HG03064 (cell line): ENCODE results near the gene BATF3.
"Not testable (repeated sequence)": the region's sequence is repeated elsewhere in the genome, so short reads cannot be mapped to it uniquely, and the experiment has no call there.

ENCODE experiments used
- ATAC-seq: cut with Tn5 transposase; IDR thresholded peaks from one replicate; pipeline ENCODE4 v1.9.1; 2021; ENCODE audit warnings: low read depth; ENCODE audit not compliant: unreplicated experiment

BATF3 gene

DNA sequence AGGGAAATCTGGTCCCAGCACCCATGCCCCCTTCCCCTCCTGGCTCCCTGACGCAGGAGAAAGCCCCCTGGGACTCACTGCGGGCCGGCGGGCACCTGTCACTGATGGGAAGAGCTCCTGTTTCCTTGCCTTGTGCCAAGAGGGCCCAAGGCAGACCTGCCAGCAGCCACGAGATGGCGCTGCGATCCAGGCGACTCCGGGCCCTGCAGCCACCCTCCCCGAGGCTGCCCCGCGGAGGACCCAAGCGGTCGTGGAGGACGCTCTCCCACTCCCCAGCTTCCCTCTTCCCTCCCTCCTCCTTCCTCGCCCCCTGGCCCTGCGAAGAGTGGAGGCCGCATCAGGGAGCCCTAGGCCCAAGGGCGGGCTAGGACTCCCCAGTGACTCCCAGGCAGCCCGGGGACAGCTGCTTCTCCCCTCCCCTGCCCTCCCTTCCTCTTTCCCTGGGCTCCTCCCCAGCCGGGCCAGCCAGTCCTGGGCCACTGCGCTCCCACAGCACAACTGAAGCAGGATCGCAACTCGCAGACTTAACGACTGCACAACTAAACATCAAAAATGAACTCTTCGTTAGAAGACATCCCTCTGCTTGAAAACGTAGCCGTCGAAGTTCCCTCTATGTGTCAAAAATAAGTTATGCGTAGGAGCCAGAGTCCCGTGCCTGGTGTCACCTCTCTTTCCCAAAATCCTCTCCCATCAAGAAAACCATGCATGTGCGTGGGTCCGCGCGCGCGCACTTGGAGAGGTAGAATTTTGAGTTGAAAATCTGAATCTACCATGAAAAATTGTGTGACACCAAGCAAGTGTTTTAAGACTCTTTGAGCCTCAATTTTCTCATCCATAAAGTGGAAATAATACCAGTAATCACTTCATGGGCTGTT, 34.2 kb downstream of the BATF3 start:
- peak; percentile 82 for ATAC-seq

DNA sequence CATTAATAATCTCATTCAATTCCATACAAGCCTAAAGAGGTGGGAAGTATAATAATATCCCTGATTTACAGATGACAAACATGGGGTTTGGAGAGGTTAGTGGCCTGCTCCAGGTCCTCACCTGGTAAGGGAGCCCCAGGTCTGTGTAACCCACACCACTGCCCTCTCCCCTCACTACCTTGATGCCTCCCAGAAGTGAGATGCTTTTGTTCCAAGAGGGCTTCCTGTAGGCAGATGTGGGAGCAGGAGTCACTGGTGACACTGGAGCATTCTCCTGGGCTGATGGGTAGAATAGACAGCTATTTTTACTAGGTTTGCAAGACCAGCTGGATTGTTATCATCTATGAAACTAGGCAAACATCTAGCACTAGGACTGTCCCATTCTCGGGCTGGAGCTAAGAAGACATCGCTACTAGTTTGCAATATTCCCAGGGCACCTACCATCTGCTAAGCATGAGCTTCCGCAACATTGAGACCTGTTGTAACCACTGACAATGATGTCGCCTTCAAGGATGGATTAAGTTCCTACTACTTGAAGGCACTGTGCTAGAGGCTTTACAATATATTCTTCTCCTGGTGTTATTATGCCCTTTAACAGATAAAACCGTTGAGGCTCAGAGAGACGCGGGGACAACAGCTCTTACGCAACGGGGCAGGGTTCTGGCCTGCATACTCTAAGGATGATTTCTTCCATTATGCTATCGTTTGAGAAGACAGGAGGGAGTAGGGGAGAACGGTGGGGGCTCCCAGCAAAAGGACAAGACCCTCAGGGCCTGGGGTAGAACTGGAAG, 35.0 kb downstream of the BATF3 start:
- ATAC-seq, result no peak

DNA sequence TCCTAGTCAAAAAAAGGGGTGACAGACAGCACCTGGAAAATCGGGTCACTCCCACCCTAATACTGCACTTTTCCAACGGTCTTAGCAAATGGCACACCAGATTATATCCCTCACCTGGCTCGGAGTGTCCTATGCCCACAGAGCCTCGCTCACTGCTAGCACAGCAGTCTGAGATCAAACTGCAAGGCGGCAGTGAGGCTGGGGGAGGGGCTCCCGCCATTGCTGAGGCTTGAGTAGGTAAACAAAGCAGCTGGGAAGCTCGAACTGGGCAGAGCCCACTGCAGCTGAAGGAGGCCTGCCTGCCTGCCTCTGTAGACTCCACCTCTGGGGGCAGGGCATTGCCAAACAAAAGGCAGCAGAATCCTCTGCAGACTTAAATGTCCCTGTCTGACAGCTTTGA, 41.4 kb downstream of the BATF3 start:
- not testable (repeated sequence) for ATAC-seq

DNA sequence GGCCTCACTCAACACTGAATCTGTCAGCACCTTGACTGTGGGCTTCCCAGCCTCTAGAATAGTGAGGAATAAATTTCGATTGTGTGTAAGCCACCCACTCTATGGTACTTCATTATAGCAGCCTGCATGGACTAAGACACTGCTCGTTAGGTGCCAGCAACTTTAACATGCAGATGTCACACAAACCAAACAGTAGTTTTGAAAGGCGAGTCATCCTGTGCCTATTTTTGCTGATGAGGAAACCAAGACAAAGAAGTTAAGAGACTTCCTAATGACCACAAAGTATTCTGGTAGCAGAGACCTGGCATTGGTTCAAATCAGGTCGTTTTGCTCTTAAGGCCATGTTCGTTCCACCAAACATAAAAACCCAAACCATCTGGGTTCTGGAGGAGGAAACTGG, 42.9 kb downstream of the BATF3 start:
- no peak for ATAC-seq

GRCh38 chr1:212655668-212656440, 43.8 kb downstream of the BATF3 start:
- no peak for ATAC-seq

DNA sequence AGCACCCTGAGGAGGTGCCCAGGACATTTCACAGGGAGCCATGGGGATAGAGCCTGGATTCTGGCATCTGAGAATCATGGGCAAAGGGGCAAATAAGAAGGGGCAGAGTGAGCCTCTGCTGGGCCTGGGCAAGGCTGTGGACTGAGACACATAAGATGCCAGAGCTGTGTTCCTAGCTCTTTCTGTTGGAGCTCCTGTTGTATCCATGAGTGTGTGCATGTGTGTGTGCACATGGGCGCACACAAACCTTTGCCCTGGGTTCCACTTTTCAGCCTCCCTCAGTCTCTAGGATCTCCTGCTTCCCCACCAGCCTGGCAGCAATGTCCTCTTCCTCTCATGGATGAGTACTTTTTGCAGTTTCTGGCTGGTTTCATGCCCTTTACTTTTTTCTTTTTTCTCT, 47.0 kb downstream of the BATF3 start:
- no peak for ATAC-seq

DNA sequence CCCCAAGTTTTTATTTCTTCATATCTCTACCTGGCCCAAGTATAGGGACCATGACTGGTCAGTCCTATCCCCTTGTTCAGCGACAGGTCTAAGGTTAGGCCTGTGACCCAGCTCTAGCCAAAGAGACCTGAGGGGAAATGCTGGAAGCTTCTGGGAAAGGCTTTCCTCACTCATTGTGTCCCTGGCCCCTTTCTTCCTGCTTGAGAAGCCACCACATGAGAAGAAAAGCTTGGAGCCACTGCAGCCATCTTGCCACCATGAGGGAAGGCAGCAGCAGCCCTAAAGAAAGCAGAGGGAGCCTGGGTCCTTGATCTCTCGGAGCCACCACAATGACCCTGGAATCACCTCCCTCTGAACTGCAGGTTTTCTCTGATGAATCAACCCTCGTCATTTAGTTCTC, 47.7 kb downstream of the BATF3 start:
- ATAC-seq, result no peak

DNA sequence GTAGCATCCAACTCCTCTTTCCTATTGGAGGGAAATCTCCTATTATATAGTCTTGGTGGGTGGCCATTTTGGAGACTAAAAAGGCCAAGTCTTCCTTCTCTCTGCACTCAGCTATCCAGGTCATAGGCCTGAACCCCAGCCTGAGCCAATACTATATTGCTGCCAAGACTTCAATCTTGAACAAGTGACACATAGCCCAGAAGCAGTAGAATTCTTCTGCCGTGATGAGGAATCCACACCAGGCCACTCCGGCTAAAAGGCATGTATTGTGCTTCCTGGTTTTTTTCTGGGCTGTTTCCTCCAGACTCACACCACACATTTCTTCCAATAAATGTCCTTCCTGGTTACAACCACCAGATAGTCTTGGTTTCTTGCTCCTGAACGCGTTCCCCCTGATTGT, 48.1 kb downstream of the BATF3 start:
- ATAC-seq, result no peak

- ATAC-seq, result no peak
Measured at GRCh38 chr1:212650228-212650627, 49.4 kb downstream of the BATF3 start.

GRCh38 chr1:212649020-212649419, 50.6 kb downstream of the BATF3 start:
- ATAC-seq, result no peak

GRCh38 chr1:212648431-212648830, 51.2 kb downstream of the BATF3 start:
- no peak for ATAC-seq

GRCh38 chr1:212647004-212647403, 52.6 kb downstream of the BATF3 start:
- ATAC-seq, result no peak

DNA sequence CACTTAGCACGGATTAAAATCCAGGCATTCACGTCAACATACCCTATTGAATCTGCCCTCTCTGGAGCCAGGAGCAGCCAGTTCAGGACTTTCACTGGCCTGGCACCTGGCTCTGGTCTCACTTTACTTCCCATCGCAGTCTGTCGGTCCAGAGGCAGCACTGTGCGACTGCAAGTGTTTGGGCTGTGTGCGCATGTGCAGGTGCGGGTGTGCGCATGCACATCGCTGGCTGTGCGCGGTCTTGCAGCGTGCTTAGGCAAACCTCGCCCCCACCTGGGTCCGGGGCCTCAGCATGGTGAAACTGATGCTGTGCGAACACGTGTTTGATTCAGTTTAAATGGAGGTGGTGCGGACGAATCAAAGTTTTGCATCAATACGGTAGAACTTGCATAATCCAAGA, 53.1 kb downstream of the BATF3 start:
- ATAC-seq, result no peak

DNA sequence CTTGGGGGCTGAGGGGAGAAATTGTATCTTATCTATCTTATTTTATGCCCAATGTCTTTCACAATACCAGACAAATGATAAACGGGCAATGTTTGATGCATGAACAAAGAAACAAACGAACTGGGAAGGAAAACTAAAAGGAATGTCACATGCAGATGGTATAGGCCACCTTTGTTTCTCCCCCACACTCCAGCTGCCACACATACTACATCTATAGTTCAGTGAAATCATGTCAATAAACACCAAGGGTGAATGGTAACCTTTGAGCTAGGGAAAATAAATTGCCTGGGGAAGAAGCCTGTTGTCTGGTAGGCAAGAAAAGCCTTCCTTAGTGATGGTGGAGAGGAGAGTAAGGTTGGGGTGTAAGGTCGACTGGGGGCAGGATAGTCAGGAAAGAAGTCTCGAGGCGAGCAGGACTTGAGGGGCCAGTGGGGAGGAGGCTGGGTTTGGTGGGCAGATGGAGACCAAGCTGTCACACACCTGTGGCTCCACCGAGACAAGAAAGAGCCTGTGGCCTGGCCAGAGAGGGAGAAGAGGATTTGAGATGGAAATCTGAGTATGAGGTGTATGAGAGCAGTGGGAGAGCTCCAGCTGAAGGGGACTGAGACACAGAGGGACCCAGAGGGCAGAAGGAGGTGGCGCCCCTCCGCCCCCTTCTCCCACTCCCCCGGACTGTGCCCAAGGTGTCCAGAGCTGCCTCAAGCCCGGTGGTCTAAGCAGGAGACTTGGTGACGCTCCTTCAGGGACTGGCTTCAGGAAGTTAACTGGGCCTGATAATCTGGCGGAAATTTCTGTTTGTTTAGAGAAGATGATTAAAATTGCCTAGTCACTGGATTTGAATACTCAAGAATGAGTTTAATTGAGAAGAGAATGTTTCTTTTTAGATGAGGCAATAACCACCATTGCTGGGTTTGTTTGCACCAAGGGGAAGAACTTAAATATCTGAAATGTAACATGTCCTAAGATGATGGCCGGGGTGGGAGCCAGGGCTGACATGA, 53.8 kb downstream of the BATF3 start:
- no peak for ATAC-seq

DNA sequence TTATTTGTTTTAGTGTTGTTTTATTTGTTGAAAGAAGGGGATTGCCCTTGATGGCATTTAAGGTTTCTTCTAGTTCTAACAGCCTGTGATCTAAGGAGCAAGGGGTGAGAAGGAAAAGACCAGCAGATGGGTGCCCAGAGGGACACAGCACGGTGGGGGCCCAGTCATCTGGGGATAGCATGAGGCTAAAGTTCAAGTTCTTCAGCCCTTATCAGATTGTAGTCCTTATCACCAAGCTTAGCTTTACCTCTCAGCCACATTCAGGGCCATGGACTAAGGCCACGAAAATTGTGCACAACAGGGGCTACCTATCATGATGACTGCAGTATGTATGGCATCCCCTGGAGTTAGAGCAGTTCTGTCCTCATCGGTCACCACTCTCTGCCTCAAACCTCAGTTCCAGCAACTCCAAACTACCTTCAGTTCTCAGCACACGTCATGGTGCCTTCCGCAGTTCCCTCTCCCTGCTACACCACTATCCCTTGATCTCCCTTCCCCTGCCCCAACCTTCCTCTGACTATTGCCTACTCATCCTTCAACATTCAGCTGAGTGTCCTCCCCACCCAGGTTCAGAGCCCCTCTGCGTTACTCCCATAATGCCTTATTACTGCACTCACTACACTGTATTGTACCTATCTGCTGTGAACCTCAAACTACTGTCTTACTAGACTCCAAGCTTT, 54.6 kb downstream of the BATF3 start:
- no peak for ATAC-seq

DNA sequence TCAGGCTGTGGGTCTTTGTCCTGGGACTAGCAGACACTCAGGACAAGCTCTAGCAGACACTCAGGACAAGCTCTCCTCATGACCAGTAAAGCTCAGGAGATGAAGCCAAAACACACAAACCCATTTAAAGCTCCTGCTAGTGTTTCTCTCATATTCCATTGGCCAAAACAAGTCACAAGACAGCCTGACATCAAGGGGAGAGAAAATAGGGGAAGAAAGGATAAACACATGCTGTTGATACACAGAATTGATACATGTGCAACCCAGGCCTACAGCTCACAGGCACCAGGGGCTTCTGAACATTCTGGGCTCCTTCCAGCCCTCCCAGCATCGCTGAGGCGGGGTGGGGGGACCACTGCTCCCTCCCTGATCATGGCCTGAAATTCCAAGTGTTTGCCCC, 55.8 kb downstream of the BATF3 start:
- no peak for ATAC-seq

- no peak for ATAC-seq
Measured at GRCh38 chr1:212641956-212642355, 57.7 kb downstream of the BATF3 start.

GRCh38 chr1:212640223-212640878, 59.3 kb downstream of the BATF3 start:
- no peak for ATAC-seq

- not testable (repeated sequence) for ATAC-seq
Measured at GRCh38 chr1:212639524-212639923, 60.1 kb downstream of the BATF3 start.
